Stimulated activated naive CD8-positive, alpha-beta T cell treated with anti-CD3 and anti-CD28 coated beads, Interleukin-15, Interleukin-2, amounts not matched to agents 100 U/mL and 50 U/mL, for 24 hours (primary cell): ENCODE results near the gene KLRD1.
A peak's percentile ranks its signal among the peaks of the same experiment; 100 is the strongest.
"Not testable (repeated sequence)": the region's sequence is repeated elsewhere in the genome, so short reads cannot be mapped to it uniquely, and the experiment has no call there.

ENCODE experiments used
- ATAC-seq: fragments of 150-1000 bp; cut with Tn5 transposase; one replicate; pipeline ENCODE4 v1.10.0; 2021
- DNase-seq: peaks from one replicate; pipeline ENCODE4 v3.0.0; 2021

KLRD1 gene, protein sequence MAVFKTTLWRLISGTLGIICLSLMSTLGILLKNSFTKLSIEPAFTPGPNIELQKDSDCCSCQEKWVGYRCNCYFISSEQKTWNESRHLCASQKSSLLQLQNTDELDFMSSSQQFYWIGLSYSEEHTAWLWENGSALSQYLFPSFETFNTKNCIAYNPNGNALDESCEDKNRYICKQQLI

DNA sequence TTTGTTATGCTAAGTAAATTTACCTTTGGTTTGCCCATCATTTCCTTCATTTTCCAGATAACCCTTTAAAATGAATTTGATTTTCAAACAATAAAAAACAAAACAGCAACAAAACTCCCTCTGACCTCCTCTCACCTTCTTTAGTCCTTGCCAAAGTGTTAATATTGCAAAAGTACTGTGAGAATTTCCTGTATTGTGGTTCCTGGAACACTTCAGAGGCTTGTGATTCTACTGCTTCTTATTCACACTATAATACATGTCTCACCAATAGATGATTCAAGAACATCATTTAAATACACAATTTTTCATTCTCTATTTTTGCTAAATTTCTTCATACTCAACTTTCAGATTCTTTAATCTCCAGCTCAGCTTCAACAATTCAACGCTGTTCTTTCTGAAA lies at the start of gene KLRD1:
Gene KLRD1, plus strand, starts transcription at position 241 of the 400 bp plus-strand sequence. CDS start 208 bp downstream, outside the sequence.
- DNase-seq: no peak
- ATAC-seq: no peak

GRCh38 chr12:10260927-10261326 lies 46.7 kb upstream of the KLRD1 start:
- no peak for ATAC-seq

DNA sequence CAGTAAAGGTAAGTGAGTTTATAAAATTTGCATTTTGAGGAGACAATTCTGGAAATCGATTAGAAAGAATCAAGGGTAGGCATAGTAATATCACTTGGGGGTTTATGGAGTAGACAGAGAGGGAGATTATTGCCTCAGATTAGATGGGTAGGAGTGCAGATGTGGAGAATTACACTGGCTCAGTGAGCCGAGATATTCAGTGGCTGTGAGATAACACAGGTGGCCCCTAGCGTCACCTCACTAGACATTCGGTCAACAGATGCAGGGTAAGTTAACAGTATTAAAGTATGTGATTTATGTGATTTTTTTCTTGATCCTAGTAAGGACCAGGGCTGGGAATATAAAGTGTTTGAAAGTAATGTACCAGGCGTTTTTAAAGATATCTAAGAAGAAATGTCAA lies 39.6 kb upstream of the KLRD1 start:
- ATAC-seq: no peak
- DNase-seq: no peak

More at GRCh38 chr12:10260927-10261326, 46.7 kb upstream of the KLRD1 start:
- DNase-seq: no peak

GRCh38 chr12:10272467-10272866 lies 35.2 kb upstream of the KLRD1 start:
- DNase-seq: no peak
- no peak for ATAC-seq

GRCh38 chr12:10276774-10277173 lies 30.9 kb upstream of the KLRD1 start:
- DNase-seq: no peak
- peak; percentile 61 for ATAC-seq

DNA sequence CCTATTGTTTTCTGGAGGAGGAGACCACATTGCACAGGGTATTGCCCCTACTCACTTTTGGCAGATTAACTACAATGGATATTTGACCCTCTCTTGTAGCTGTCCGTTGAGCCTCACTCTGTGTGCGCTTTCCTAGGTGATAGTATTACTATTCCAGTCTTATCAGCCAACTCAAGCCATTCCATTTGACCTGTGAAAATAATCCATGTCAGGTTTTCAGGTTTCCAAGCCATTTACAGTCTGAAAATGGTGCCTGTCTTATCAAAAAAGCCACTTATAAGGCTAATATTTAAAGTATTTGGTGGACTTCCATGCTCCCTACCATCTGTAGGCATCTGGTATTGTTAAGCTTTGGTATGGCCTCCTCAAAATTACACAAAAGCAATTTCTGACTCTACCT lies 29.6 kb upstream of the KLRD1 start:
- ATAC-seq (no peak), DNase-seq (no peak)

GRCh38 chr12:10279937-10280336 lies 27.7 kb upstream of the KLRD1 start:
- DNase-seq (no peak), ATAC-seq (no peak)

GRCh38 chr12:10283027-10283426 lies 24.6 kb upstream of the KLRD1 start:
- ATAC-seq (no peak), DNase-seq (no peak)

DNA sequence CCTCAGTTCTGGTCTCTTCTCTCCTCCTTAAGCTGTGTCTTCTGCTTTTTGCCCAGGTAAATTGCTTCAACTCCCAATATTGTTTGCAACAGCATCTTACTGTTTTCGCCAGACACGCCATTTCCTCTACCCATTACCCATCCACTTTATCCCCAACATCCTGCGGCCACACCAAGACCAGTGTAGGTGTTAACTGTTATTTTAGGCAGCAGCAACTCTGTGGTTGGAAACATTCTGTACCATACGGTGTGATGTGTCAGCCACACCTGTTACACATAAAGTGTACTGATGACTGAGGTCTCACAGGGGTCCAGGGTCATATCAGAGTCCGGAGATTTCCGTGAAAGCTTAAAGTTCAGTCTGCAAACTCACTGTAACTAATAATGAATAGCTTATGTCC lies 21.8 kb upstream of the KLRD1 start:
- DNase-seq: peak; percentile 40
- ATAC-seq: peak; percentile 90

GRCh38 chr12:10289005-10289754 lies 18.5 kb upstream of the KLRD1 start:
- ATAC-seq (peak; percentile 69), DNase-seq (no peak)

DNA sequence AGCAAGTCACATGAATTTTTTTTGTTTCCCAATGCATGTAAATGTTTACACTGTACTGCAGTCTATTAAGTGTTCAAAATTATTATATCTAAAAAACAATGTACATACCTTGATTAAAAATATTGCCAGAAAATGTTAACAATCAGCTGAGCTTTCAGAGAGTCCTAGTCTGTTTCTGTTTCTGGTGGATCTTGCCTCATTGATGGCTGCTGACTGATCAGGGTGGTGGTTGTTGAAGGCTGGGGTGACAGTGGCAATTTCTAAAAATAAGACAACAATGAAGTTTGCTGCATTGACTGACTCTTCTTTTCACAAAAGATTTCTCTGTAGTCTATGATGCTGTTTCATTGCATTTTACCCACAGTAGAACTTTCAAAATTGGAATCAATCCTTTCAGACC lies 16.6 kb upstream of the KLRD1 start:
- ATAC-seq (no peak), DNase-seq (no peak)

DNA sequence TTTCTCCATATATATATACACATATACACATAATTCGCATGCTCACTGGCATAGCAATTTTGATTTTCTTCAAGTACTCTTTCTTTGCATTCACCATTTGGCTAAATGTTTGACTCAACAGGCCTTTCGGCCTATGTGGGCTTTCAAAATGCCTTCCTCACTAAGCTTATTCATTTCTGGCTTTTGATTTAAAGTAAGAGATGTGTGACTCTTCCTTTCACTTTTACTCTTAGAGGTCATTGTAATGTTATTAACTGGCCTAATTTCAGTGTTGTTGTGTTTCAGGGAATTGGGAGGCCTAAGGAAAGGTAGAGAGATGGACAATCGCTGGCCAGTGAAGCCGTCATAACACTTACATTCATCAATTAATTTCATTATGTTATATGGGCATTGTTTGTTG lies 14.5 kb upstream of the KLRD1 start:
- DNase-seq (no peak), ATAC-seq (peak; percentile 76)

- DNase-seq (no peak), ATAC-seq (peak; percentile 50)
Measured at GRCh38 chr12:10293570-10294227, 14.0 kb upstream of the KLRD1 start.

- DNase-seq: peak; percentile 69
- ATAC-seq: peak; percentile 70
Measured at GRCh38 chr12:10301103-10301502, 6.6 kb upstream of the KLRD1 start.

- peak; percentile 37 for DNase-seq
- peak; percentile 81 for ATAC-seq
Measured at GRCh38 chr12:10304161-10304574, 3.5 kb upstream of the KLRD1 start.

GRCh38 chr12:10305411-10305810 lies 2.3 kb upstream of the KLRD1 start:
- DNase-seq (no peak), ATAC-seq (no peak)

DNA sequence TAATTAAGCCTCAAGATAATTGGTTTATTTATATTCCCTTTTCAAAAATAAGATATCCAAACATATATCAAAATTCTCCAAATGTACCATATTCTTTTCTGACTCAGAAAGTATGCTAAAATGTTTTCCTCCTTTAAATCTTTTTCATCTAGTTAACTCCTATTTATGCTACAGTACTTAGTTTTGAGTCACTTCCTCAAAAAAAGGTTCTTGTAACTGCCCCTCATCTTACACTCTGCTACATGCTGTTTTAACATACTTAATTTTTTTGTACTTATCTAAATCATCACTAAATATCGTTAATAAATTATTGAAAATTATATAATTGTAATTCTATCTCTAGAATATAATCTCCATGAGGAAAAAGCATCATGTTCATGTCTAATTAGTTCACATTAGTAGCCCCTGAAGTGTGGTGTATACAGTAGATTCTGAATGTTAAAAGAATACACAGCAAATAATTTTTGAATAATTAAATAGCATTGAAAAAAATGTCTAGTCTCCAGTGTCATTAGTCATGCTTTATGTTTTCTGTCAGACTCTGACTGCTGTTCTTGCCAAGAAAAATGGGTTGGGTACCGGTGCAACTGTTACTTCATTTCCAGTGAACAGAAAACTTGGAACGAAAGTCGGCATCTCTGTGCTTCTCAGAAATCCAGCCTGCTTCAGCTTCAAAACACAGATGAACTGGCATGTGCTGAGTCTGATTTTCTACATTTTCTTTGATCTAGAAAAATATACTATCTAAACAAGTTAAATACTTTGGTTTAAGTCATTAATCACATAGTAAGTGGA lies 3.5 kb downstream of the KLRD1 start:
- DNase-seq: no peak
- no peak for ATAC-seq

DNA sequence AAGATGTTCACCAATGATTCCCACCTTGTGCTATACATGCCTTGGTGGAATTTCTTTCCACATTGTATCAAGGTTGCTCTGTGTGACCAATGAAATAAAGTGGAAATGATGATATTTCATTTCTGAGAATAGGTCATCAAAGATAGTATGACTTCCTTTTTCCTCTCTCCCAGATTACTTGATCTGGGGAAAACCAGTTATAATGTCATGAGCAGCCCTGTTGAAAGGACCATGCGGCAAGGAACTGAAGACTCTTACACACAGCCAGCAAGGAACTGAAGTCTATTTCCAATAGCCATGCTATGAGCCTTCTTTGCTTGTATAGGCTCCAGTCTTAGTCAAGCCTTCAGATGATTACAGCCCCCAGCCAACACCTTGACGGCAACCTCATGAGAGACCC lies 11.7 kb downstream of the KLRD1 start:
- ATAC-seq (peak; percentile 71), DNase-seq (no peak)

GRCh38 chr12:10320643-10321042 lies 13.0 kb downstream of the KLRD1 start:
- ATAC-seq (peak; percentile 88), DNase-seq (no peak)

DNA sequence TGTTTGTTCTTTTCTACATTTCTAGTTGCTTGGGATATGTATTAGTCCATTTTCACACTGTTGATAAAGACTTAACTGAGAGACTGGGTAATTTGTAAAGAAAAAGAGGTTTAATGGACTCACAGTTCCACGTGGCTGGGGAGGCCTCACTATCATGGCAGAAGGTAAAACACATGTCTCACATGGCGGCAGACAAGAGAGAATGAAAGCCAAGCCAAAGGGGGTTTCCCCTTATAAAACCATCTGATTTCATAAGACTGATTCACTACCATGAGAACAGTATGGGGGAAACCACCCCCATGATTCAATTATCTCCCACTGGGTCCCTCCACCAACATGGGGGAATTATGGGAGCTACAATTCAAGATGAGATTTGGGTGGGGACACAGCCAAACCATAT lies 21.0 kb downstream of the KLRD1 start:
- ATAC-seq: peak; percentile 68
- DNase-seq: not testable (repeated sequence)

- ATAC-seq (peak; percentile 73), DNase-seq (no peak)
Measured at GRCh38 chr12:10331642-10332239, 24.1 kb downstream of the KLRD1 start.

DNA sequence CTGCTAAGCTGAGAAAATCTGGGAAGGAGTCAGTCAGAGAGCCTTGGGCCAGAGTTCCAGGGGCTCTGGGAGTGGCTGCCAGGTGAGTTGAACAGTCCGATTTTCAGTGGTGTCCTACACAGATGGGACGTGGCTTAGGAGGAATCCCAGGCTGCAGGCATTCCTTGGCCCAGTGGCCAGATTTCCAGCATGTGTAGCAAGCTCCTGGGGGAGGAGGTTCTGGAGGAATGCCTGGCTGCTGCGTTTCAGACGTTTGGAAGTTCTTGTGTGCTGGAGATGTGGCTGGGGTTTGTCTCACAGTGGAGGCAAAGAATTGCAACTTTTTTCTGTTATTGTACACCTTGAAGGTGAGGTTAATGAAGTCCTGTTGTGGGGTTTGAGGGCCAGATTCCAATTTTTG lies 28.5 kb downstream of the KLRD1 start:
- DNase-seq, ATAC-seq: not testable (repeated sequence)
